GM18508 (cell line): ENCODE data around the gene SIAE.

ENCODE experiments used
- ATAC-seq: cut with Tn5 transposase; IDR thresholded peaks from one replicate; pipeline ENCODE4 v1.9.1; 2021; ENCODE audit warnings: moderate number of reproducible peaks; ENCODE audit not compliant: insufficient read depth, unreplicated experiment

The SIAE gene

DNA sequence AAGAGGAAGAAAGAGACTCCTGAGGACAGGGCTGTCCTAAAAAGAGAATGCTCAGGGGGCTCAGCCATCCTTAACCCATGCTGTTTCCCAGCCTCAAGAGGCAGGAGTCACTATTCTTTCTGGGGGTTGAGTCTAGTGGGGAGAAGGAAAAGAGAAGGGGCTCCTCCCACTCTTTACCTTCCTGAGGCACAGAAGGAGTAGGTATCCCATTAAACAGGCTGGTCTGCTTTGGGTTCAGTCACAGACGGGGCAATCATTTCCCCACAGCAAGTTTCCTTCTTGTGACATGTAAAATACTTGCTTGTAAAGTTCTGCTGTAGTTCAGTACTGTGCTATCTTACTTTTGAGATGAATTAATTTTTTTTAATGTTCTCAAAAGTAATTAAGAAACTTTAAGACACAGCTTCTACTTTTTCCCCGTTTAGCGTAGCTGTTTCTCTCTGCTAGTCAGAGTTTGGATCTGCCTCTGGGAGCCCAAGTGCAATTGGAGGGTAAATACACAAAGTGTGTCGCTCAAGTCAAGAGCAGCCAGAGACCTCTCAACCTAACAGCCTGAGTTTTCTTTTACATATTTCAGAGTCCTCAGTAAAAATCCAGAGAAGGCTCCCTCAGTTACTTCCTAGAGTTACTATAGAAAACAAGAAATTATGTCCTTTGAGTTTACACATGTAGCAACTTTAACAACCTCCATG is 88.7 kb downstream of the SIAE start:
- no peak for ATAC-seq

- no peak for ATAC-seq
Observed at GRCh38 chr11:124583781-124584180, 89.8 kb downstream of the SIAE start.
